Measurements from ENCODE around the gene TMEM158. TPM values are rescaled to one million over a fixed set of nuclear protein-coding genes. Genes with fewer than 3 reads are reported as not detected.

The TMEM158 gene
- total RNA-seq, 4 donors from 2014 or later = 0.49 to 1.3 (median 0.51) TPM; not detected in 1

- TF ChIP-seq, protein P1, sequence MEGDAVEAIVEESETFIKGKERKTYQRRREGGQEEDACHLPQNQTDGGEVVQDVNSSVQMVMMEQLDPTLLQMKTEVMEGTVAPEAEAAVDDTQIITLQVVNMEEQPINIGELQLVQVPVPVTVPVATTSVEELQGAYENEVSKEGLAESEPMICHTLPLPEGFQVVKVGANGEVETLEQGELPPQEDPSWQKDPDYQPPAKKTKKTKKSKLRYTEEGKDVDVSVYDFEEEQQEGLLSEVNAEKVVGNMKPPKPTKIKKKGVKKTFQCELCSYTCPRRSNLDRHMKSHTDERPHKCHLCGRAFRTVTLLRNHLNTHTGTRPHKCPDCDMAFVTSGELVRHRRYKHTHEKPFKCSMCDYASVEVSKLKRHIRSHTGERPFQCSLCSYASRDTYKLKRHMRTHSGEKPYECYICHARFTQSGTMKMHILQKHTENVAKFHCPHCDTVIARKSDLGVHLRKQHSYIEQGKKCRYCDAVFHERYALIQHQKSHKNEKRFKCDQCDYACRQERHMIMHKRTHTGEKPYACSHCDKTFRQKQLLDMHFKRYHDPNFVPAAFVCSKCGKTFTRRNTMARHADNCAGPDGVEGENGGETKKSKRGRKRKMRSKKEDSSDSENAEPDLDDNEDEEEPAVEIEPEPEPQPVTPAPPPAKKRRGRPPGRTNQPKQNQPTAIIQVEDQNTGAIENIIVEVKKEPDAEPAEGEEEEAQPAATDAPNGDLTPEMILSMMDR (IDR thresholded peaks at IDR 0.05; ENCODE audit: low read depth) = no peak
Observed at GRCh38 chr3:45234250-45234649, 8.2 kb upstream of the TMEM158 start.

- TF ChIP-seq, protein P1 (IDR thresholded peaks at IDR 0.05; ENCODE audit: low read depth) = no peak
Observed at GRCh38 chr3:45232521-45232920, 6.4 kb upstream of the TMEM158 start.

- TF ChIP-seq, protein P1 (IDR thresholded peaks at IDR 0.05; ENCODE audit: low read depth) = no peak
Observed at GRCh38 chr3:45227946-45228345, 1.9 kb upstream of the TMEM158 start.

GRCh38 chr3:45227071-45227820 is 1.2 kb upstream of the TMEM158 start:
- TF ChIP-seq, protein P1 (IDR thresholded peaks at IDR 0.05; ENCODE audit: low read depth) = no peak

- TF ChIP-seq, protein P1 (IDR thresholded peaks at IDR 0.05; ENCODE audit: low read depth) = no peak
Observed at GRCh38 chr3:45225465-45226205, 452 bp downstream of the TMEM158 start.

- TF ChIP-seq, protein P1 (IDR thresholded peaks at IDR 0.05; ENCODE audit: low read depth) = no peak
Observed at GRCh38 chr3:45224824-45225464, 1.1 kb downstream of the TMEM158 start.

Measured in subcutaneous adipose tissue (tissue), 4 donors.